ENCODE measurements around the gene POU2F2. TPM values are rescaled to one million over a fixed set of nuclear protein-coding genes. Genes with fewer than 3 reads are reported as not detected.

POU2F2 gene
- total RNA-seq, 1 experiment from 2014 or later, result 0.89 TPM

DNA sequence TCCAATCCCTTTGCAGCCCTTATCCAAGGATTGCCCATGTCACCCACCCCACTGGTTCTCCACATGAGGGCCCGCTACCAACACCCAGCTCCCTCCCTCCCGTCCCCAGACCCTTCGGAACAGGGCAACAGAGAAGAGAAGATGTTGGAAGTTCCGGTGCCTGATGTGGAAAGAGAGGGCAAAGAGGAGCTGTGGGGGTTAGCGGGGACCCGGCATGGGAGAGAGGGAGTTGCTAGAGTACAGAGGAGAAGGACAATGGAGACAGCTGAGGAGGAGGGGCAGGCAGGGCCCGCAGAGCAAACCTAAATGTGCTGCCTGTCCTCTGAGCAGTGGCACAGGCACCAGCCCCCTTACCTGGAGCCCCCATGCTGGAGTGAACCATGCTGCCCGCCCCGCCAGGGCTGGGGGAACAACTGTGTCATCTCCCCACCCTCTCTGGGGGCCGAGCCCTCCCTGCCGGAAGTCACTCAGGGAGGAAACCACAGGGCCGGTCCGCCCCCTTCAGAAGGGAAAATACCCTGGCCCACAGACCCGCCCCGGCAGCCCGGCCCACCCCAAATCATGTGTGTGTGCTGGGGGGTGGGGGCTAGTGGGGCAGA, at the start of gene POU2F2 (continued):
- no peak for TF ChIP-seq YY1 (IDR thresholded peaks at IDR 0.05; ENCODE audit: extremely low read depth, insufficient replicate concordance, low read depth, low read length)

DNA sequence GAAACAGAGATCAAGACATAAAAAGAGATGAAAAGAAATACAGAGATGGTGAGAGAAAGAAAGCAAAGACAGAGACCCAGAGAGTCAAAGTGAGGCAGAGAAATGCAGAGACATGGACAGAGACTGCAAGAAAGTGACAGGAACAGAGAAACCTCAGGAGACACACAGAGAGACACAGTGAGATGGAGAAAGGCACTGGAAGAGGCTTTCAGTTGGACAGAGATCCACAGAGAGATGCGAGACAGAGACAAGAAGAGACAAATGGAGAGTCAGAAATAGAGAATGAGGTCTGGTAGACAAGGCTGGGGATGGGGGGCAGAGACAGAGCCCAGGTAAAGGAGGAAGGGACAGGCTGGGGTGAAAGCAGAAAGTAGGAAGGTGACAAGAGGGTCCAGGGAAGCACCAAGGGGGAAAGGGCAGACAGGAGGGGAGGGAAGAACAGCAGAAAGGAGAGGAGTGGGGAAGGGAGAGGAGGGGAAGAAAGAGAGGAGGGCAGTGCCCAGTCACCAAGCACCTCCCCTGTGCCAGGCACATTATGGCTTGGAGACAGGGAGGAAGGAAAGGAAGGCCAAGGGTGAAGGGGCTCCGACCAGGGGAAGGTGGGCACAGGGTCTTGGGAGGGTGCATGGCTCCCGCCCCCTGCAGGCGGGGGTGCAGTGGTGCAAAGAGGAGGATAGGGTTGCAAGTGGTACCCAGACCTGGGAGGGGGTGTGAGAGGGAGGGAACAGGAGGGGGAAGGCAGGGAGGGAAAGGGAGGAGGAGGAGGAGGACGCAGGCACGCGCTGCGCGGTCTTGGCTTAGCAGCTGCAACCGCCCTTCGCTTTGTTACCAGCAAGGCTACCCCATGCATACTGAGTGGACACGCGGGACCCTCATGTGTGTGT, 46.8 kb upstream of the POU2F2 start:
- Histone ChIP-seq H3K9ac (ENCODE audit: low read length) (no peak overlapping the region), H2AFZ (ENCODE audit: low read depth, low read length, poor library complexity, severe bottlenecking) (no peak overlapping the region), H3K36me3 (ENCODE audit: control insufficient read depth in 1 of 2, insufficient read depth in 2 of 2, low read length in 2 of 2) (no peaks in the 10 kb centered on the region), H4K20me1 (ENCODE audit: insufficient read depth) (no peaks in the 10 kb centered on the region), H3K9me2 (ENCODE audit: insufficient read depth) (no peaks in the 10 kb centered on the region), H3K4me3 (replicated peaks in 1 of 2; ENCODE audit: low read depth in 1 of 2, low read length in 2 of 2) (no peak overlapping the region), H3K4me1 (ENCODE audit: control insufficient read depth in 1 of 2, insufficient read depth in 2 of 2, low read length in 2 of 2) (peaks cover 0 to 4% of the 10 kb centered on the region in 2 experiments; a peak in 2 of 4 replicates), H3K27ac (ENCODE audit: low read depth, low read length) (no peak overlapping the region), H3K9me3 (ENCODE audit: control insufficient read depth in 1 of 2, insufficient read depth in 1 of 2, low read depth in 1 of 2, low read length in 2 of 2) (no peaks in the 10 kb centered on the region), H3K27me3 (ENCODE audit: insufficient read depth, low read length) (peaks cover 55% of the 10 kb centered on the region), H3K79me2 (ENCODE audit: insufficient read depth, low read length) (no peaks in the 10 kb centered on the region), H3K4me2 (ENCODE audit: low read length) (no peak overlapping the region)
- ChIA-PET POLR2A (no interaction called here), CTCF (no interaction called here), RAD21 (ENCODE audit: low non-redundant PET in 1 of 2, low total read pairs in 2 of 2, uncharacterized antibody in 2 of 2, unreplicated experiment in 2 of 2) (no interaction called here)
- no peak for TF ChIP-seq SRF (IDR thresholded peaks at IDR 0.05; ENCODE audit: low read depth)
- peak; percentile 8 to 63 (median 58); a peak in 5 of 6 replicates for TF ChIP-seq CTCF (IDR thresholded peaks at IDR 0.05 in 2 of 3, conservative IDR thresholded peaks at IDR 0.05 in 1 of 3; ENCODE audit: borderline replicate concordance in 1 of 3, insufficient read depth in 1 of 3, low read depth in 2 of 3, low read length in 2 of 3)
- DNase-seq (ENCODE audit: low read depth, low spot score), result no peak
- intact Hi-C loops (cut with micrococcal nuclease), result no loop called here
- peak; percentile 22; the same call in 1 of the 2 replicates for ATAC-seq
- BruUV-seq (replicated peaks), result no TSS peak
